ENCODE measurements around the gene NUDT3.
"Not testable (repeated sequence)": the region's sequence is repeated elsewhere in the genome, so short reads cannot be mapped to it uniquely, and the experiment has no call there.

The NUDT3 gene

GRCh38 chr6:34365781-34366638 lies 26.5 kb downstream of the NUDT3 start:
- not testable (repeated sequence) for FAIRE-seq

- FAIRE-seq = not testable (repeated sequence)
Observed at GRCh38 chr6:34363681-34364075, 28.8 kb downstream of the NUDT3 start.

- no peak for FAIRE-seq
Observed at GRCh38 chr6:34362909-34363680, 29.4 kb downstream of the NUDT3 start.

- FAIRE-seq = no peak
Observed at GRCh38 chr6:34362176-34362575, 30.3 kb downstream of the NUDT3 start.

- FAIRE-seq = no peak
Observed at GRCh38 chr6:34360556-34360955, 31.9 kb downstream of the NUDT3 start.

GRCh38 chr6:34359418-34360158 lies 32.9 kb downstream of the NUDT3 start:
- FAIRE-seq = no peak

GRCh38 chr6:34358389-34358905 lies 34.0 kb downstream of the NUDT3 start:
- FAIRE-seq = no peak

GRCh38 chr6:34357937-34358336 lies 34.5 kb downstream of the NUDT3 start:
- FAIRE-seq = no peak

- no peak for FAIRE-seq
Observed at GRCh38 chr6:34355889-34356288, 36.6 kb downstream of the NUDT3 start.

- not testable (repeated sequence) for FAIRE-seq
Observed at GRCh38 chr6:34354230-34354629, 38.2 kb downstream of the NUDT3 start.

- FAIRE-seq = not testable (repeated sequence)
Observed at GRCh38 chr6:34353530-34353929, 38.9 kb downstream of the NUDT3 start.

GRCh38 chr6:34352305-34352937 lies 40.0 kb downstream of the NUDT3 start:
- FAIRE-seq = no peak

GRCh38 chr6:34350934-34351217 lies 41.6 kb downstream of the NUDT3 start:
- no peak for FAIRE-seq

GRCh38 chr6:34350137-34350933 lies 42.1 kb downstream of the NUDT3 start:
- no peak for FAIRE-seq

- no peak for FAIRE-seq
Observed at GRCh38 chr6:34349211-34349610, 43.3 kb downstream of the NUDT3 start.

GRCh38 chr6:34347303-34347702 lies 45.2 kb downstream of the NUDT3 start:
- FAIRE-seq = no peak

GRCh38 chr6:34346175-34347119 lies 46.0 kb downstream of the NUDT3 start:
- no peak for FAIRE-seq

- no peak for FAIRE-seq
Observed at GRCh38 chr6:34343806-34344205, 48.7 kb downstream of the NUDT3 start.

GRCh38 chr6:34342247-34342646 lies 50.2 kb downstream of the NUDT3 start:
- no peak for FAIRE-seq

- no peak for FAIRE-seq
Observed at GRCh38 chr6:34341481-34341971, 50.9 kb downstream of the NUDT3 start.

All from TTC549 (cell line).